NCI-H2227 treated with DMSO at 0.1 percent for 48 hours (cell line): Measurements from ENCODE around the gene PLCH1.

ENCODE experiments used
- DNase-seq: peaks from one replicate; lab custom pipeline; 2025; lab: John Stamatoyannopoulos, UW

The PLCH1 gene

DNA sequence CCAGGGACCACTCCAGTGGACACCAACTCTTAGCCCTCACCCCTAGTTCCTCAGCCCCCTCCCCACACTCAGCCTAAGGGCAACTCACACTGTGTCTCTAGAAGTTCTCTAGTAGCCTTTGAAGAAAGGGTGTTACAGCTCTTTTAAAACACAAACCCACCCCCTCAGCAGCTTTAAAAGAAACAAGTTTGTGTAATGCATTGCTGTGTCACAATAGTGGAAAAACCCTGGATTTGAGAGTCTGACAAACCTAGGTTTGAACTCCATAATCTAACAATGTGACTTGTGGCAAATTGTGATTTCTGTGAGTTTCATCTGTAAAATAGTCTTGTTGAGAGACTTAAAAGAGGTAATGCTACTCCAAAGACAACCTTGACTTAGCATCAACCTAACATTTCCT lies 54.0 kb downstream of the PLCH1 start:
- no peak for DNase-seq

DNA sequence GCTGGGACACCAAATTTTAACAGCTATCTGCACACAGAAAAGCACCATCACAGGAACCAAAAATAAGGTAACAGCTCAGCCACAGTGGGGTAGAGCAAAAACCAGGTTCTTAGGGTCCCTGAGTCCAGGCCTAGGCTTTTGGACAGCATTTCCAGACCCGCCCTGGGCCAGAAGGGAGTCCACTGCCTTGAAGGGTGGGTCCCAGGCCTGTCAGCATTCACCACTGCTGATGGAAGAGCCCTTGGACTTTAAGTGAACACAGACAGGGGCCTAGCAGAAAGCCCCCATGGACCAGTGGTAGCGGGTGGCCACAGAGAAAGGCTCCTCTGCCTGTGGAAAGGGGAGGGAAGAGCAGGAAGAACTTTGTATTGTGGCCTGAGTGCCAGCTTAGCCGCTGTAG lies 56.4 kb downstream of the PLCH1 start:
- DNase-seq = no peak

- no peak for DNase-seq
These were observed 61.5 kb downstream of the PLCH1 start for GRCh38 chr3:155683344-155683720.

DNA sequence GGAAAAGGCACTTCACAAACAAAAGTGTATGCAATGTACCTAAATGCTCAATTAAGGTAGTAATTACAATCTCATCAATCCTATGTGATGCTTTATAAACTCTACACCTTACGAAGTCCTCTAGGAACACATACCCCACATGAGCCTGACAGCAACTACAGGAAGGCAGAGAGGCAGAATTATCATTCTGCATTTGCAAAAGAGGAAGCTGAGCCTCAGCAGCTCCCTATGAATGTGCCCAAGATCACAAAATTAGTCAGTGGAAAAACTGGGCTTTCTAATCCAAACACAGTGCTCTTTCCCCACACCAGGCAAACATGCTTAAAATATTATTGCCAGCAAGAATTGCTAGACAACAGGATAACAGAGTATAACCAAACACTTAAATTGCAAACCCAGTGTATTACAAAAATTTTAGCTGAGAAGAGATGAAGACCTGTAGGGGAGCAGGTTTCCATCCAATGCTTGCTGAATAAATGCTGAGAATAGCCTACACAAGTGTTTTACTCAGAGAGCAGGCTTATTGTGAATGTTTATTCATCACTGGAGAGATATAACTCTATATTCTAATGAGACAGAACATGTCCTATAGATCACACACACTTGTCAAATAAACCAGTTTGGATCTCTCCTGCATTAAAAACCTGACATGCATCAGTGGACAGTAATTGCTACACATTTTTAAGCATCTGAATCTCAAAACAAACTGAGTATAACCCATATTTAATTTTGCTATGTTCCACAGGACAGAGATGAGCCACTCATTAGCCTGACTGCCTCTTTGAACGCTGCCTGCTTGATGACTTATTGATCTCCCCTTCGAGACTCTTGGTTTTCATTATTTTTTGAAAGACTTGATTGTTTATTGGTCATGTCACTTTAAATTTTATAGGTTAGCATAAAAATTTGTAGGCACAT lies 62.2 kb downstream of the PLCH1 start:
- DNase-seq = no peak

GRCh38 chr3:155676252-155676981 lies 68.5 kb downstream of the PLCH1 start:
- peak; percentile 57 for DNase-seq

DNA sequence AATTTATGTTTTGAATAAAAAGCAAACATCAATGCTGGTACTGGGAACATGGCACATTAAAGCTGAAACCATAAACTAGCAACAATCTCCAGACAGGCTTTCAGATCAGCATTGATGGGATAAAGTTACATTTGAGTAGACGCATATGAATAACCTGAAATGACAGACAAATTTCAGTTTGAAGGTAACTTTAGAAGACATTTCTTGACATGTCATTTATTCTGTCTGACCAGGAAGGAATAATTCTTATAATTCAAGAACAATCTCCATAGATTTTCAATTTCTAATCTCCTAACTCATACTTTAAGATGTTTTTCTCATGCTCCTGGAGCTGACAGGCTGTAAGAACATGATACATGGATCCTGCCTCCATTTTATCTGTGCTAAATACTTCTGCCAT lies 69.8 kb downstream of the PLCH1 start:
- no peak for DNase-seq

DNA sequence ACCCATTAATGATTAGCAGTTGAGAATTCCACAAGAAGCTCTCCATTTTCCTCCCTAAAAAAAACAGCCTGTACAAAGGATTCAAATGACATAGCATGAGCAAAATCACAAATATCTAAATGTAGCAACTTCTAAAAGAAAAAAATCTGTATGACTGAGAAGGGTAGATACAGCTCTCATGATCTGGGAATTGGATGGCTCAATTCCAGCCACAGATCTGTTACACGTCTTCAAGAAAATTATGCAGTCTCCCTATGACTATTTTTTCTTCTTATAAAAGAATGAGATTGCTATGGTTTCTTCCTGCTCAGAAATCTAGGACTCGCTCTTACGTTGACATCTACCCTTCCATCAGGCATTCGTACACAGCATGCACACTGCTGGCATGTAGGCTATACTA lies 71.5 kb downstream of the PLCH1 start:
- no peak for DNase-seq

GRCh38 chr3:155670335-155670734 lies 74.5 kb downstream of the PLCH1 start:
- peak; percentile 16 for DNase-seq

GRCh38 chr3:155667988-155668387 lies 76.9 kb downstream of the PLCH1 start:
- DNase-seq = no peak

DNA sequence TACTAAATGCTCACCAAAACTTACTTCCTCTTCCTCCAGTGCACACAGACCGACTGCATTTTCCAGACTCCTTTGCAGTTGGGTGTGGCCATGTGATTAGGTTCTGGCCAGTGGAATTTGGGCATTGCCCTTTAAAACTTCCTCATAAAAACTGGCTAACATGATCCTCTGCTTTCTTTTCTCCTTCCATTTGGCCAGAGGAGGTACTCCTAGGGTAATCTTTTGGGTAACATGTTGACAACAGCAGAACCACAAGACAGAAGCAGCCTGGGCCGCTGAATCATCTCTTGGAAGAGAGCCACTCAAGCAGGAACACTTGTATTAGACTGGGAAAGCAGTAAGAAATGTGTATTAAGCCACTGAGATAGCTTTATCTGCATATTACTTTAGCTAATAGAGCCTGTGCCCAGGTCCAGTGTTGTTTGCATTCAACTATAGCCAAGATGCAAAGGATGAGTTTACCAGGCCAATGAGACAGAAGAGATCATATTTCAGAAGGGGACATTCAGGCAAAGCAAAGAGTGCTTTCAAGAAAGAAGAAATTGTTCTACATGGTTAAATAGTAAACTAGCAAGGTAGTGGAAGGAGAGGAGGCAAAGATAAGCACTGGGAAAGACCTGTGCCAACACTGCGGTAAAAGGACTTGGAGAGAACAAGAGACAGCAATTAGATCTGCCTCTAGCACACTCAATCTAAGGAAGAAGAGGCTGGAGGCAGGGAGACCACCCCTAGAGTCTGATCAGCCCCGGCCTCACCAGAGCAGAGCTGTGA lies 79.8 kb downstream of the PLCH1 start:
- DNase-seq = no peak

GRCh38 chr3:155663467-155664212 lies 81.2 kb downstream of the PLCH1 start:
- DNase-seq = no peak

DNA sequence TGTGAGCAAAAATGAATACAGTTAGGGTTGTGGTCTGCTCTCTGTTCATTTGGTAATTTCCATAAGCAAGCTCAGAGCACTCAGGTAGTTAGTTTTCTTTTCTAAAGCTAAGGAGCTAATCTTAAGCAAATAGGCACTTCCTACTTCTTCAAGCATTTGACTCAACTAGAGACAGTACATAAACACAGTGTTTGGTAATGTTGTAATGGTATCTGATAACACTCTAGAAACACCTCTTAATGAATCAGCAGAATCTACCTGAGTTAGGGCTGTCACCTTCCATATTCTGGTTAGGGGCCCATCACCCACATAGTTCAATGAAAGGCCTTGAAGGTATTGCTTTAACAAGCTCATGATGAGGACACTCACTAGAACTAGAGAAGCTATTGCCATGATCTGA lies 83.1 kb downstream of the PLCH1 start:
- no peak for DNase-seq

DNA sequence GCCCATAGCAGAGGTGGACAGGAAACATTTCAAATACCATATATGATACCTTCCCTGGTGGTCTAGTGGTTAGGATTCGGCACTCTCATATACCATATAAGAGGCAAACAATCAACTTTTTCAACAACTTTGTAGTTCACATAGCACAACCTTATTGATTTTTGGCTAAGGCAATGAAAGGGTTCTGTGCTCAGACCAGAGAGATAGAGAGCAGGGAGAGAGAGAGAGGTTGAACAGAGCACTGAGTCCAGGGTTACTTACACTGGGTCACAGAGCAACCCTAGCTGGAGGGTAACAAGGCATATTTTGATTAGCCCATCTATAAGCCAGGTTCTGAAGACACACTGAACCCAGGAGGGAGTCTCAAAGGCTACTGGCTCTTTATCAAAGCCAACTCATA lies 83.8 kb downstream of the PLCH1 start:
- no peak for DNase-seq

GRCh38 chr3:155658671-155659261 lies 86.1 kb downstream of the PLCH1 start:
- DNase-seq = no peak

DNA sequence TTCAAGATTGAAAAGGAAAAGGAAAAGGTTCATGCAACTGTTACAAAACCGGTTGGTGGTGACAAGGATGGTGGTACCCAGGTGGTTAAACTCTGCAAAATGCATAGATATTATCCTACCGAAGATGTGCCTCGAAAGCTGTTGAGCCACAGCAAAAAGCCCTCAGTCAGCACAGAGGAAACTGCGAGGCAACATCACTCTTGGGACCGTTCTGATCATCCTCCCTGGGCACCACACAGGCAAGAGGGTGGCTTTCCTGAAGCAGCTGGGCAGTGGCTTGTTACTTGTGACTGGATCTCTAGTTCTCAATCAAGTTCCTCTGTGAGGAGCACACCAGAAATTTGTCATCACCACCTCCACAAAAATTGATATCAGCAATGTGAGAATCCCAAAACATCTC lies 86.9 kb downstream of the PLCH1 start:
- DNase-seq = no peak

GRCh38 chr3:155657161-155657560 lies 87.7 kb downstream of the PLCH1 start:
- no peak for DNase-seq

DNA sequence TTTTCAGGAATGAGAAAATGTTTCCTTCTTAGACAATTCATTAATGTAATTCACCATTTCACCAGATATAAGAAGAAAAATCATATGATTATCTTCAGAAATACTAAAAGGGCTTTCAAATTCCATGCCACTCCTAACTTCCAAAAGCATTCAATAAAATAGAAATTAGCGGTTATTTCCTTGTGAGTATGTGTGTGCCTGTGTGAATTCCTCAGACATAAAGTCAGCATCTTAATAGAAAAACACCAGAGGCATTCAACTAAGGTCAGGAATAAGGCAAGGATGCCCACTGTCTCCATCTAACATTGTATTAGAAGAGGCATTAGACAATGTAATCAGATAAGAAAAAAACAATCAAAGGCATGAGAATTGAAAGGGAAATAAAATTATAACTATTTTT lies 88.4 kb downstream of the PLCH1 start:
- DNase-seq = no peak

DNA sequence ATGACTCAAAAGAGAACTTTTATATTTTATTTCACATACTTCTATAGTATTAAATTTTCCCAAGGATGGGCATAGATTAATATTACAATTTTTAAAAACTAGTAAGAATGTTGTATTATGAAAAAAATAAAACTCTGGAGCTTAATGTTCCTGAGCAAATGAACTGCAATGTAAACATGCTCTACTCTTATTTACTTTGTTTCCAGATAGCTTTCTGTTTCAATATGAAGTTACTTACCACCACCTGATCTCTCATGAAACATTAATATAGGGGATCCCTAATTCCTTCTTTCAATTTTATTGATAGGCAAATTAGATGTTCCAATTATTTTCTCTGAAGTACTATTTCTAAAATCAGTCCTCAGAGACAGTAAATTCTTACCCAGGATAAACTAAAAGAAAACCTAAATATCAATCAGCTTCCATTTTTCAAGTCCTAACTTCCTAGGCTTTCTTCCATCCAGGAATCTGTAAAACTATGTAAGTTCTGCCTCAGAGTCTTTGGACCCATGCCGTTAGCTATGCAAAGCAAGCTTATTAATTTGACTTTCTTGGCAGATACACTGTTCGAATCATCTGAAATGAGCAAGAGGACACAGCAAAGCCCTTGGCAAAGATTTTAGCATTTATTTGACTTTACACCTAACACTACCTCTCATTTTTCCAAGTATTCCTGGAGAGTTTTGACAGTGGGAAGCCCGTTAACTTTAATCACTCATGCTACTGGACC lies 93.2 kb downstream of the PLCH1 start:
- no peak for DNase-seq

DNA sequence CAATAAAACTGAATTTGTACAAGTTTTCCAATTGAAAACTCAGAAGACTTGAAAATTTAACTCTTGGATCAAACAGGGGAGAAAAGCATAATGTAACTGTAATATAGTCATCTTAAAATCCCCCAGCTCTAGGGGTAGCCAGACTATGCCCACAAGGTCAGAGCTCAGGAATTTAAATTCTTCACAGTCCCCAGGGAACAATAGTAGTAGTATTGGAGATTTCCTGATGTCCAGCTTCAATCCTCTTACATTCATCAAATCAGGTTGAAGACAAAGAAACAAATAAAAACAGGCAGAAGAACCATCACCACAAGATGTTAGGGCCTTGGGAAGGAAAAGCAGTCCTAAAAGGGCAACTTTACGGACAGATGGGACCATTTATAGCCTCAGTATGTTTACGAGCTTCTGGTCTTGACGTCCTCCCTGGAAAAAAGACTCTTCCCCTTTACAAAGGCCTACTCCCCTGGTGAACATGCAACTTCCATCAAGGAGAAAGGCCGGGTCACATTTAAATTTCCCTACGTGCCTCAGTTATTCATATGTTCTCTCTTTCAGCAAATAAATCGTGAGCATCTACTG lies 96.8 kb downstream of the PLCH1 start:
- DNase-seq = no peak

DNA sequence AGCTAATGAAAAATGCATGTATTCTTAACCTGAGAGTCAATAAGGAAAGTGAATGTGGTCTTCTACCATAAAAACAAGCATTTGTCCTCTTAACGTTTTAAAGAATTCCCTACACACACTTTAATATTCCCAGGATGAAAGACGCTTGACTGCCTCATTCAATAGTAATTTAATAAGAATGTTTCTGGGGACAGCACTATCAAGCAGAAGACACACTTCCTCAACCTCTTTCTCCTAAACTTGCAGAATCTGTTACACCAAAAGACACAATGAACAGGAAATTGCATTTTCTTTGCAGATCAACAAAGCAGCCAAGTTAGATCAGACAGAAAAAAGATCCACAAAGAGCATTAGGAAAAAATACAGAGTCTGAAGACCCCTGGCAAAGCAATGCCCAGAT lies 97.7 kb downstream of the PLCH1 start:
- DNase-seq = no peak
